ENCODE results near the gene PRKAA2.

The PRKAA2 gene

DNA sequence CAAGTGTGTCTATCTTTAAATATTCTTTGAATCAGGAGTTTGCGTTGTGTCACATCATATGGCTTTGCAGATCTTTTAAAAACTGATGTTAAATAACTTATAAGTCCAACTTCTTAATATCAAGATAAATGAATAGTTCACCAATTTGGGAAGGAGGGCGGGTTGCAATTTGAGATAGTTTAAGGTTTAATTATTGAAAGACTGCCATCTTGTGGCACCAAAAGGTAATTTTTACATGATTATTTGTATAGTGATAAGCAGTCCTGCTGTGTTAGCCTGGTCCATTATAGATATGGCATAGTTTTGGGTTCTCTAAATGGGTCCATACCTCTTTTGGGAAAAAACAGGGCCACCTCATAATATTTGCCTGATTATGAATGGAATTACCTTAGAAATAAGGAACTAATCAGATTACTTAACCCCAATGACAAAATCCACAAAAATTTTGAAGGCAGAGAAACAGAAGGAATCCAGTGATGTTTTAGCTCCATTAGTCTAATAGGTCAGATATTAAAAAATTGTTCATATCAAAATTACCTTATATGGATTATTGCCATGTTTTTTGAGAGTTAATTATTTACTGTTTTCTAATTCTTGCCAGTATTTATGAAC lies 64.3 kb downstream of the PRKAA2 start:
- peak; percentile 66 for DNase-seq
- in situ Hi-C loops (cut with MboI; ENCODE audit: low pct_unique_long_range_greater_than_20kb, low sequenced_read_pairs) = no loop called here

GRCh38 chr1:56709995-56710394 lies 64.9 kb downstream of the PRKAA2 start:
- DNase-seq = no peak
- in situ Hi-C loops (cut with MboI; ENCODE audit: low pct_unique_long_range_greater_than_20kb, low sequenced_read_pairs) = no loop called here

DNA sequence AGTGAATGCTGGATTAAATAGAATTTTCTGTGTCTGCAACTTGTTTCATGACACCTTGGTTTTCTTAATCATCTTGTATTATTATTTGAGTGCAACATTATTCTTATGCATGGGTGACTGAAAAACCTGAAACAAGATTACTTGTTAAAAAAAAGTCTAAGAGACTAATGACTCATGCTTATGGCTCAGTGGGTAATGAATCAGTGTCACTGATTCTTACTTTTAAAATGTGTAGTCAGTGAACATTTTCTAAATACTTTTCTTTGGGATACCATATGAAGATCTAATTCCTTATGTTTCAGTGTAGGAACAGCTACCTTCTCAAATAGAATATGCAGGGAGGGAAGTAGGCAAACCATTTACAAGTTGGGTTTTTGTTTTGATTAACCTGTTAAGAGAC lies 65.5 kb downstream of the PRKAA2 start:
- DNase-seq = no peak
- in situ Hi-C loops (cut with MboI; ENCODE audit: low pct_unique_long_range_greater_than_20kb, low sequenced_read_pairs) = no loop called here

GRCh38 chr1:56712150-56712549 lies 67.0 kb downstream of the PRKAA2 start:
- in situ Hi-C loops (cut with MboI; ENCODE audit: low pct_unique_long_range_greater_than_20kb, low sequenced_read_pairs) = no loop called here
- no peak for DNase-seq

DNA sequence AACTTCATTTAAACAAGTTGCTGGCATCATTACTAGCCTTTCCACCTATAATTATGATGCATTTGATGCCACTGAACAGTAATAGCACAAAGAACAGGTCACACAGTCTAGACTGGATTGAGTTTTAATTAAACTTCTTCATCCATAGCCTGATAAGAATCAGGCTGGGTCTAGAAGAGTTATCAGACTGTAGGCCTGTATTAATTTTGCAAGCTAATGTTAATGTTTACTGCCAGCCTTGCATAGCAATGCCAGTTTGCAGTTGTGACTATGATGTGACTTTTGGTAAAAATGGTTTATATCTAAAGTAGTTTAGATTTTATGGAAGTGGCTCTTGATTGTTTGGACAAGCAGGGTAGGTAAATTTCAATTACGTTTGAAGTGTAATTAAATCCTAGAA lies 68.0 kb downstream of the PRKAA2 start:
- no peak for DNase-seq
- in situ Hi-C loops (cut with MboI; ENCODE audit: low pct_unique_long_range_greater_than_20kb, low sequenced_read_pairs) = no loop called here

DNA sequence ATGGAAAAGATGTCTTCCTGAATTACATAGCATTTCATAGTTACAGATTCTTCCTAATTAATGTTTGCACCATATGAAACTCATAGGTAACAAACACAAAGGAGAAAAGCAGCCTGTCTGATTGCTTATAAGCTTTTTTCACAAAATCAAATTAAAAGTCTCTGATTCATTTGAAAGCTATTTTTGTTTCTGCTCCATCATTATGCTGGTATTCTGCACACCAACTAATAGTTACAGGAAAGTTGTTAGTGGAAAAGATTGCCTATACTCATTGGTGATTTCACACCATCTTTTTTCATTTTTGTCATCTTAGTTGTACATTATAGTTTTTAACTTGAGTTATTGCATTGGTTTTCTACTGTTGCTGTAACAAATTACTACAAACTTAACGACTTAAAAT lies 70.0 kb downstream of the PRKAA2 start:
- no peak for DNase-seq
- in situ Hi-C loops (cut with MboI; ENCODE audit: low pct_unique_long_range_greater_than_20kb, low sequenced_read_pairs) = no loop called here

DNA sequence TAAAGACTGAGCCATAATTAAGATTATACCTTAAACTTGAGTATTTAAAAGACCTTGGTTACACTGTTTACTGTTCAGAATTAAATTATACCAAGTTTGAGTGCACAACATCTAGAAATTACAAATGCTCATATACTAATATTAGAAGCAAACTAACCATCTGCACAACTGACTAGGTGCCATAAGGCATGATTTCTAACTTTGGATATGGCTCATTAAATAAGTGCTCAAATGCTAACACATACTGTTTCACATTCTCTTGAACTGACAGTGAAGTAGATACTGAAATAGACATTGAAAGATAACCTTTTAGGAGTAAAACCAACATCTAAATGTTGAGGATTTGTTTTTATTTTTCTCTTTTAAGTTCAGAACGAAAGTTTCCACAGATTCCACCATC lies 74.1 kb downstream of the PRKAA2 start:
- in situ Hi-C loops (cut with MboI; ENCODE audit: low pct_unique_long_range_greater_than_20kb, low sequenced_read_pairs) = no loop called here
- DNase-seq = no peak

DNA sequence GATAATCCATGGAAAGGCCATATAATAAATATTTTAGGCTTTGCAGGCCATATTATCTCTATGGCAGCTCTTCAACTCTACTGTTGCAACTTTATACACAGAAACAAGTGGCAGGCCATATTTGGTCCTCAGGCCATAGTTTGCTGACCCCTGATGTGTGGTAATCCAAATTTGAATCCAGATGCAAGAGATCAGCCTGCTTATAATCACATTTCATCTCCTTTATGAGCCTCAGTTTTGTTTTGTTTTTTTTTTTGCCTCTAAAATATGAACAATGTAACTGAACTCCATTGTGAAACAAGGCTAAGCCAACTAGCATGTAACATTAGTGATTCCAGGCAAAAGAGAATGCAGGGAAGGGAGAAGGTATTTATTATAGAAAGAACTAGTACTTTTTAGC lies 81.6 kb downstream of the PRKAA2 start:
- DNase-seq = no peak
- in situ Hi-C loops (cut with MboI; ENCODE audit: low pct_unique_long_range_greater_than_20kb, low sequenced_read_pairs) = no loop called here

DNA sequence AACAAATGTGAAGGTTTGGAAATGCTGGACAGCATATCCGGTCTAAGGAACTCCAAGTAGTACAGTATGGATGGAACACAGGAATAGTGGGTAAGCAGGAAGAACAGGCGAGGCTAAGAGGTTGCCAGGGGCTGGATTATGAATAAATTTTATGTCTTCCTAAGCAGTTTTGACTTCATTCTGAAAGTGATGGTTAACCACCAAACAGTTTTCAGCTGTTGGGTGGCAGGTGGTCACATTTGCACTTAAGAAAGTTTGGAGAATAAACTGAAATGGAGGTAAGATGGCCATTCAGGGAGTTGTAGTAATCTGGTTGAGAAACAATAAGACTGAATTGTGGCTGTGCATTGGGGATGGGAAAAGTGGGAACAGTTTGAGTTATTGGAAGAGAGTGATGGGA lies 83.8 kb downstream of the PRKAA2 start:
- no peak for DNase-seq
- in situ Hi-C loops (cut with MboI; ENCODE audit: low pct_unique_long_range_greater_than_20kb, low sequenced_read_pairs) = no loop called here

DNA sequence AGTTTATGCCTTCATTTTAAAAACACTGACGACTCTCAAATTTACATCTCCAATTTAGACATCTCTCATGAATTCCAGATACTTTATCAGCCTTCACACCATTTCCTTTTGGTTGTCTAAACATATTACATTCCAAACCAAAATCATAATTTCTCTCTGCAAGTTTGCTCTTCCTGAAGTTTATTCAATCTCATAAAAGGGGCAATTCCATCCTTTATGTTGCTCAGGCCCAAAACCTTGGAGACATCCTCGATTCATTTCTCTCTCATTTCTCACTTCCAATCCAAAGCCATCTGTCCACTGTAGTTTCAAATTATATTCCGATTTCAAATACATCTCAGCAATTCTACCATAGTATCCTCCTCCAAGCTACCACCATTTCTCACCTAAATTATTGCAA lies 100.1 kb downstream of the PRKAA2 start:
- no peak for DNase-seq
- in situ Hi-C loops (cut with MboI; ENCODE audit: low pct_unique_long_range_greater_than_20kb, low sequenced_read_pairs) = no loop called here

GRCh38 chr1:56754708-56755479 lies 109.8 kb downstream of the PRKAA2 start:
- DNase-seq = no peak
- in situ Hi-C loops (cut with MboI; ENCODE audit: low pct_unique_long_range_greater_than_20kb, low sequenced_read_pairs) = no loop called here

DNA sequence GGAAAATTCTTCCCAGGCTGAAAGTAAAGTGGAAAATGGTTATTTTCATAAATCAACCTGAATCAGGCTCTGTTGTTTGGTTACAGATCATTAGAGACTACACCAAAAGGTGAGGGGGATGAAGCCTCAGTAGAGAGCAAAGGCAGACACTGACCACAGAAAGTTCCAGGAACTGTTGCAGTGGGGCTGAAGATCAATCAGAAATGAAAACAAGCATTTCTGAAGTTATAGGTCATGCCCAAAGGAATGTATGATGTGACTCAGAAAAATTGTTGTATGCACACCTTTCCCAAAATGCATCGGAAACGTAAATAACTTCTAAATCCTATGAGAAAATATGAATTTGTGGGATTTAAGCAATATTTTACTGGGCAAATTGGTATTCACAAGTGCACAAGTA lies 110.8 kb downstream of the PRKAA2 start:
- no peak for DNase-seq
- in situ Hi-C loops (cut with MboI; ENCODE audit: low pct_unique_long_range_greater_than_20kb, low sequenced_read_pairs) = no loop called here

DNA sequence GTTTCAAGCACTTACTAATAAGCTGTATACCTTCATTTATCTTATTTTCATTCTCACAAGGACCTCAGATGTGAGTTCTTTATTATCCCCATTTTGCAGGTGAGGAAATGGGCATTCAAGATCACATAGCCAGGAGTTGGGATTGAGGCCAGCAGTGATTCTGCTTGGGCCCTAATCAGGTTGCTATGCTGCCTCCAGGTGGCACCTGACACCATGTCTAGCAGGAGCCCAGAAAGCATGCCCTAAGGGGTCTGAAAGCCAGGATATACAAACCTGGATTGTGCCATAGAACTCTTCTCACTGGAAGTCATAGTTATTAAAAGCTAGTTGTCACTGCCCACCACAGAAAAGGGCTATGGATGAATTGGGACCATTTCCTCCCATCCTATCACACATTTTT lies 113.0 kb downstream of the PRKAA2 start:
- no peak for DNase-seq
- in situ Hi-C loops (cut with MboI; ENCODE audit: low pct_unique_long_range_greater_than_20kb, low sequenced_read_pairs) = no loop called here

DNA sequence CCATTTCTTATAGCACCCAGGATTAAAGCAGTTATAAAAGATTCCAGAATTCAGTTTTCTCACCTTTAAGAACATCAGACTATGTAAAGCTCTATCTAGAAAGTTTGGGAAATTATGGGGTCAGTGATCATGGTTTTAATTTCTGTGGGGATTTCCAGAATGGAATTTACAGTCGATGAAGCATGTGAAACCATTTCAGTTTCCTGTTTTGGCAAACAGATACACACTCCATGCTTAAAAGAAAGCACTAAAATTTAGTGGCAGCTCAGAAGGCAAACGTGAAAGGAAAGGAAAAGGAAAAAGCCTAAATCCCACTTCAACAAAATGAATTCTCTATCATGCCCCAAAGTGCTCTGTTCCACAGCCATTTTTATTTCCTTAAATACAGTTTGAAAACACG lies 113.7 kb downstream of the PRKAA2 start:
- in situ Hi-C loops (cut with MboI; ENCODE audit: low pct_unique_long_range_greater_than_20kb, low sequenced_read_pairs) = no loop called here
- DNase-seq = no peak

Measured in KBM-7 (cell line).